ENCODE results near the gene PWWP2B.

PWWP2B gene

DNA sequence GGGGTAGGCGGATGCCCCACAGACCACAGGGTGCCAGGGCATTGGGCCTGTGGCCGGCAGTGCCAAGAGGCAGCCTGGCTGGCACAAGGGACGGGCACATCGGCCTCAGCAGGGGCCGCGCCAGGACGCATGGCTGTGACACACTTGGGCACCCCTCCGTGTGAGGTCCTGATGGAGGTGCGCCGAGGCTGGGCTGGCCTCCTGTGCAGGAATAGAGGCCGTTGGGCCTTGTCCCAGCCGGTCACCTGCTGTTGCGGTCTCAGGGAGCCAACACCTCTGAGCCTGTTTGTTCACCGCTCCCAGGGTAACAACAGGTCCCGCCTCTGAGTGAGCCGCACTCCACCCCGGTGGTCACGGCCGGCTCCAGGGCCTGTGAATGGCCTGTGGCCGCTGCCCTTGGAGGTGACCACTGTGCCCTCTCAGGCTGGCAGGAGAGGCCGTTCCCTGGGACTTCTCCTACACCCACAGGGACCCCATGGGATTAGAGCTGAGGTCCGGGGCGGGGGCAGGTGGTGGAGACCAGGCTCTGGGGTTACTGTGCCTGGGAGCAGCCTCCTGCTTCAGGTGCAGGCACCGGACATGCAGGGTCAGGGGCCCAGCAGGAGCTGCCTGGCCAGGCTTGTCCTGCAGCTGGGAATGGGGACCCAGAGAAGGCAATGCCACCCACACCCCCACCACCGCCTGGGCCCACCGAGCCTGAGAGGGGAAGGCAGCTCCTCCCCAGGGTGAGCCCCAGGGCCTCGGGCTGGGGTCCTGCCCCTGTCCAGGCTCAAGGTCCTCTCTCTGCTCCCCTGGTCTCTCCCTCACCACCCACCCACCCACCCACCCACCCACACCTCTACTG is 12.0 kb downstream of the PWWP2B start:
- DNase-seq: no peak

DNA sequence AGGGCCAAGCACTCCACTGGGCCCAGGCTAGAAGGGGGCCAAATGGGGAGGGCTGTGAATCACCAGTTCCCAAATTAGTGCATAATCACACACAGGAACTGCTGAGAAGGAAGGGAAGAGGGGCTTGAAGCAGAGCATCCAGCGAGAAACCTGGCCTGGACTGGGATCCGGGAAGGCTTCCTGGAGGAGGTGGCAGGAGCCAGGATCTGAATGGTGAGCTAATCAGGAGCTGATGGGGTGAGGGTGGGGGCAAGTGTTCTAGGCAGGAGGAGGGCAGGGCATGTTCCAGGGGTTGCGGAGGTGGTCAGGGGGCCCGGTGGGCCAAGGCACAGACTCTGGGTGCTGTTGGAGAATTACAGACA is 12.6 kb downstream of the PWWP2B start:
- no peak for DNase-seq

DNA sequence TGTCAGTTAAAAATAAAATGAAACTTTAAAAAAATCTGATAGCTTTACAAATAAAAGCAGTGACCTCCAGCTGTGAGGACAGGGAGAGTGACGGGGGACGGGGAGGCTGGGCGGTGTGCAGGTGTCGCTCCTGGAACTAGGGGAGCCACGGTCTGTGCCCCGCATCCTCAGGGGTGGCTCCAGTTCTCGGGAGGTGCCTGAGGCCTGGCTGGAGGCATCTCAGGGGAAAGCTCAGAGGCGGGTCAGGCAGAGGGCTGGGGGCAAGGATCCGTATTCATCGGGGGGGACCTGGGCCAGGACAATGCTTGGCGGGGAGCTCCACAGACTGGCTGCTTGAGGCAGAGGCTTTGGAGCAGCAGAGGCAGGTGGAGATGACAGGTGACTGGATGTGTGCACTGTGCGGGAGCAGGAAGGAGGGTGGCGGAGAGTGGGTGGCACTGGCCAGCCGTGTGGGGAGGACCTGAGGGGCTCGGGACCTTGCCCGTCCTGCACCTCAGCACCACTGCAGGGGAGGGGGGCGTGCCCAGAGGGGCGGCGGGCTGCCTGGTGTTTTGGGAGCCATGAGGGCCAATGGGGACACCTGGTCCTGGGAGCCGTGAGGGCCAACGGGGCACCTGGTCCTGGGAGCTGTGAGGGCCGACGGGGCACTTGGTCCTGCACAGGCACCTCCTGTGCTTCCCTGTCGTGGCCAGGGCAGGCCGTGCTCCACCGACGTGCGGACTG is 13.2 kb downstream of the PWWP2B start:
- no peak for DNase-seq

DNA sequence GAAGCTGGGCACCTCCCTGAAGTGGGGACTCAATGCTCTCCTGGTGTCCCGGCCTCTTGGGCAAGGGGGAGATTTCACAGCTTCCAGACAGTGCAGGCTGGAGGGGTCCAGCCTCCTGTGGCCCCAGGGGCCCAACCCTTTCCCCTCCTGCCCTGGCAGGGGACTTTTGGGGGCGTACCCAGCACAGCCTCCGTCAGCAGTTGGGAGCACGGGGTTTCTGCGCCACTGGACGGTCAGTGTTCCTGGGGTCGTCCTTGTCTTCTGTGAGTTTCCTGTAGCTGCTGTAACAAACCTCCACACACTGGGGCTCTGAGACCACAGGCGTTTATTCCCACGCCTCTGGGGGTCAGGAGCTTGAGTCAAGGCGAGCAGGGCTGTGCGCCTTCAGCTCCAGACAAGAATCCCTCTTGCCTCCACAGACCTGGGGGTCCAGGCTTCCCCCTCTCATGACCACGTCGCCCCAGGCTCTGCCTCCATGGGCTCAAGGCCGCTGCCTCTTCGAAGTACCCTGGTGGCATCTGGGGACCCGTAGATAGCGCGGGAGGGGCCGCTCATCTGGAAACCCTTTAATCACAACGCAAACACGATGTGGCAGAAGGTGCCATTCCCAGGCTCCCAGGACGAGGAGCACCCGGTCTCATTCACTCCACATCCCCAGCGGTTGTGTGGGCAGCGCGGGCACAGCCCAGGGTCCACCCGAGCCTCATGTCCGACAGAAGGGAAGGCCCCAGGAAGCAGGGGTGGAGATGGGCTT is 14.0 kb downstream of the PWWP2B start:
- DNase-seq: no peak

DNA sequence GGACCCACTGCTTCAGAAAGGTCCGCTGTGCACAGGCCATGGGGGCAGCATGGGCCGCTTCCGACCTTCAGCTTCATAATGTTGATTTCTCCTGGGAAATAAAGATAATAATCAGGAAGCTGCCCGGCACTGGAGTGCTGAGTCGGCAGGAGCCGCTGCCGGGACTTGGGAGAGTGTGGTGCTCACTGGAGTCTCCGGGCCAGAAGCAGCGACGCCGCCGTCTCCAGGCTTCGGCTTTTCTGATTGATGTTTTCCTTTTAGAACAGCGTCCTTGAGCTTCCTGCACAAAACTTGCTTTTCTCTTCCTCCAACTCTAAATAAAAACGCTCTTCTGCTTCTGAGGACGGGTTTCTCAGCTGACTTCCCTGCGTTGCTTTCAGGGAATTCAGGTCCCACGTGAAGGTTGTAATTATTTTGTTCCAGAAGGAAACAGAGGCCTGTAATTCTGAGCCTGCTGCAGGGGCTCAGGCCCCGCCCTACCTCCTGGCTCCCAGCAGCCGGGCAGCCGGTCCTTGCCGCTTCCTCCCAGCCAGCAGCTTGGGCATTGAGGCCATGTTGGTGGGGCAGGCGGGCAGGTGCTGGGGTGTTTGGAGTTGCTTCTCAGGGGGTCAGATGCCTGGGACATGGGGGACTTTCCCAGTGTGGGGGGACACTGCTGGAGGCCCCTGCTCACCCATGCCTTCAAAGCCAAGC is 14.7 kb downstream of the PWWP2B start:
- no peak for DNase-seq

DNA sequence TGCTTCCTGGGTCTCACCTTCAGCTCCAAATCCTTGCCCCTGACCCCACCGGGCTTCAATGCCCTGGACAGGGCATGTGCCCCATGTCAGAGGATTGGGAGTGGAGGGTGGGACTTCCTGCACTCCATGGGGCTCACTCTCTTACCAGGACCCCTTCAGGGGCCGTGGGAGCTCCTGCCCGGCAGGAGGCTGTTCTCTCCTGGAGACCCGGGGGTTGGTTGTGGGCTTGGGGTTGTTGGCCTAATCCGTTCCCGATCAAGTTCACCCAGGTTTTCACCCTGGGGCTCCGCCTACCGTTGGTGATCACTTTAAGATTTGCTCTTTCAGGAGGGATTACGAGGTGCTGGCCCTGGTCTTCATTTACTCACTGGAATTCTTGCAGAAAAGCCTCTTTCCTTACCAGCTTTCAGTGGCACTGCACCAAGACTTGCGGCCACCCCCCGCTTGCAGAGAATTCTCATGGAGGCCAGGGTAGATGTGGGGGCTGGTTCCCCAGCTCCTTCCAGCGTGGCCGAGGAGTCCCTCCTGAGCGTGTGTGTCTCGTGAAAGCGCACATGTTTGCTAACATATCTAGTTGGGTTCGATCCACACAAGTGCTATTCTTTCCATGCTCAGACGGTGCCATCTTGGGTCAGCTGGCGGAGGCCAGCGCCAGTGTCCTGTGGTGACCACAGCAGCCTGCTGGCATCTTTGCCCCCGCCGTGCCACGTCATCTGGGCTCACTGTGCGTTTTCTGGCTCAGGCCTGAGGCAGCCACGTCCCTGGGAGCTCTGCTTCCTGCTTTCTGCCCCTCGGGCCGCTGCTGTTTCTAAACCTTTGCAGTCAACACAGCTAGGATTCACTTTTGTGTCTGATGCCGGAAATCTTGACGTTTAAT is 15.6 kb downstream of the PWWP2B start:
- no peak for DNase-seq

DNA sequence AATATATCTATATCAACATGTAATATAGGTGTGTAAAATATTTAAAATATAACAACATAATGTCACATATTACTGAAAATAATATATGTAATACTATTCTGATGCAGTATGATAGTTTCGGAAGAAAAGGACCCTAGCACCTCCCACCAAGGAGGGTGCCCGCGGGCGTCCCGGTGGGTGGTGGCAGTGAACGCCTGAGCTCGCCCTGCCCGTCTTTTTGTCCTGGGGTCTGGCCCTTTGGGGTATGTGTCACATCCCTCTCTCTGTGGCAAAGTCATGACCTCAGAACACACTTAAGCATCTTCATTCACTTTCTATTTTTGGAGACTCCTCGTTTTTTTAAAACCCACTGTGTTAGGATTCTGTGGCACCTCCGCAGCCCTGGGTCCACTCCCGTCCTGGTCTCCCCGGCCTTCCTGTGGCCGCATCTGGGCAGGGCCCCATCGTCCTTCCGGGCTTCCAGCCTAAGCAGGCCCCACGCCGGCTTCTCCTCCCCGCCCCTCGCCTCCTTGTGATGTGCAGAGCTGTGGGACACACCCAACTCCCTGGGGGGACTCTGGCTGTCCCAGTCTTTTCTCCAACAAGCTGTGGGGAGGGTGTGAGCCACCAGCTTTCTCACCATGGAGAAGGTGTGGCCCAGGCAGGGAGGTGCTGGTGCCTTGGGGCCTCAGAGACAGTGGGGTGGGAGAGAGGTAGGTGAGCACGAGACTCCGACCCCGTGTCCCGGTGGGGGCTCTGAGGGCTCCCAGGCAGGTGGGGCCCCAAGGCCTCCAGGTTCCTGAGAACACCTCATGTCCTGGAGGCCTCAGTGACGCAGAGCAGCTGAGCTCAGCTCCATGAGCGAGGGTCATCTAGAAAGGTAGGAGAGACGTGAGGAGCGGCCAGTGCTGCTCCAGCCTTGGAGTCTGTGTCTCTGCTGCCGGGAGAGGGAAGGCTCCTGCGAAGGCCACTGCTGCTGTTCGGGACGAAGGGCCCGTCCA is 16.5 kb downstream of the PWWP2B start:
- DNase-seq: no peak

DNA sequence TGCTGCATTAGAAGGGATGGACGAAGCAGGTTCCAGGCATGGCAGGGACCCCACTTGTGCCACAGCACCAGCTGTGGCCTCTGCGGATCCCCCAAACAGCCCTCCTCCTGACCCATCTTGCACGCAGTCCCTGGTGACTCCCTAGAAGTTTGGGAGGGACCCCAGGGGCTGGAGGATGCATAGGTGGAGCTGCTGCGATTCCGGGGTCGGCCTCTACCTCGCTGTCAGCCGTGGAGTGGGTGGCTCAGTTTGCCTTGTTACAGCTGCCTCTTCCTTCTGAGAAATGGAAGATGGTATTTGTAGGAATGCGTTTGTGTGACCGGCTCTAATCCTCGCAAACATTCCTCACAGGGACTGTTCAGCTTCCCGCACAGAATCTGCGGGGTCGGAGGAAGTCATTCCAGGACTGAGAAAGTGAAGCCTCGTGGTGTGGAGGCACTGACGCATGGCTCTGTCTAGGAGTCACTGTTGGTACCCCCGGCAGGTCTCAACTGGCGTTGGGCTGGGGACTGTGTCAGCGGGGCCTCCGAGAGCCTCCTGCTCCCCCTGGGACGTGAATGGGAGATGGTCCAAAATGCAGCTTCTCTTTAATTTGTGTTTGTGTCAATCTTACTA is 17.5 kb downstream of the PWWP2B start:
- no peak for DNase-seq

DNA sequence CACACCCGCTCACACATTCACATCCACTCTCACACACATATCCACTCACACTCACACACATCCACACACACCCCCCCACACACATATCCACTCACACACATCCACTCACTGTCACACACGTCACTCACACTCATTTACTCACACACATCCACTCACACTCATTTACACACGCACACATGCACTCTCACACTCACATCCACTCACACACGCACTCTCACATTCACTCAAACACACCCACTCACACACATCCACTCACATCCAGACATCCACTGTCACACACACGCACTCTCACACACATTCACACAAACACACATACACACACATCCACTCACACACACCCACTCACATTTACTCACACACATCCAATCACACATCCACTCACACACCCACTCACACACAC is 18.3 kb downstream of the PWWP2B start:
- no peak for DNase-seq

DNA sequence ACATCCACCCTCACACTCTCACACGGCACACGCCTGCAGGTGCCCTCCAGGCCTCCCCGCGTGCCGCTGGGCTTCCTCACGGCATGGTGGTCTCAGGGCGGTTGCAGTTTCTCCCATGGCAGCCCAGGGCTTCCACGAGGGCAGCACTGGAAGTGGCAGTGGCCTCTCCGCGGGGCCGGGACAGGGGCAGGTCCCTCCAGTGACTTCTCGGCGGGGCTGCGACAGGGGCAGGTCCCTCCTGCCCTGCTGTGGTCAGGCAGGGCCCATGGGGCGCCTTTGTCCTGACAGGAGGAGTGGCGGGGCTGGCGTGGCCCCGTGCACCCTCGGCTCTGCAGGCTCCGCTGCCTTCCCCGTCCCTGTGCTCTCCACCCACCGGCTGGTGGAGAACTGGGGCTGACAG is 19.0 kb downstream of the PWWP2B start:
- no peak for DNase-seq

DNA sequence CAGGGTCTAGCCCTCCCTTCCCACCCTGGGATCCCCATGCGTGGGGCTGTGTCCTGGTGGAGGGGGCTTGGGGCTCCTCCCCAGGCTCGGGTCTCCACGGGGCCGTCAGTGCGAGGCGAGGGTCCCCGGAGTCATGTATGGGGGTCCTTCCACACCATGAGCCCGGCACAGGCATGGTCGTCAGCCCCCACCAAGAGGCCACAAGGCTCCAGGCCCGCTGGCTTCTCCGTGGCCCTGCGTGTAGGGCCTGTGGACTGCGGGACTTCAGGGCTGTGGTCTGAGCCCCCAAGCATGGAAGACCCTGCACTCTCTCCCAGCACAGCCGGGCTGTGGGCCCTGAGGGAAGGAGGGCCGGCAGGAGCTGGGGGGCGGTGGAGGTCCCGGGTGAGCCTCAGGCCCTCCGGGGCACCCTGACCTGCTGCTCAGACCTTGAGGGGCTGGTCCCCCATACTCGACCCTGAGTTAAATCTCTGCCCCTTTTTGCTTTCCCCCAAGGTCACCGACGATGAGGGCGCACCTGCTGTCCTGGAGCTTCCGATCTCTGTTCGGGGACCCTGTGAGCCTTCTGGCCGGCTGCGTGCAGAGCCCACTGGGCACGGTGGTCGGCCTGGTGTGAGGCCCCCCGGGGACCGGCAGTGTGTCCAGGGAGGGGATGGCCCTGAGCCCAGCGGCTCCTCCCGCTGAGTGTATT is 19.7 kb downstream of the PWWP2B start:
- no peak for DNase-seq

DNA sequence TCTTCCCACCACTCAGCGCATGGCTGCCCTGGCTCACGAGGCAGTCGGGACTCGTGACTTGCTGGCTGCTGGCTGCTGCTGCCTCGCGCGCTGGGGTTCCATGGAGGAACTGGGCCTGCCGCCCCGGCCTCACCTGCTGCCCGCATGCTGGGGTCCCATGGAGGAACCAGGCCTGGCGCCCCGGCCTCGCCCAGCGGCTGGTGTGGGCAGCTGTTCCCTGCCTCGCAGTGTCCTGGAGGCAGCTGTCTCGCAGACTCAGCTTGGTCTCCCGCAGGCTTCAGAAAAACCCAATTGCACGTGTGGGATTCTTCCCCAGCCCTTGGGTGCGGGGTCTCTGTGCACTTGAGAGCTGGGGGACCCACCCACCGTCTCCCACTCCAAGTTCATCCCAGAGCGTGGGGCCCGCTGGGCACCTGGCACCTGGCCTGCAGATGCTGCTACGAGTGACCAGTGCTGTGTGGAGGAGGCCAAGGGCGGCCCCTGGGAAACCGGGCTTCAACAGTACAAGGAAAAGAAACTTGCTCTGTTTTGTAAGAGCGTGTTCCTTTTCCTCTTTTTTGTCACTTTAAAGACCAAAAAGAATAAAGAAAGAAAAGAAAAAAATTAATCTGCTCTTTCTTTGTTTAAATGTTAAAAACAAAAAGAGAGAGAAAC is 20.4 kb downstream of the PWWP2B start:
- DNase-seq: no peak

DNA sequence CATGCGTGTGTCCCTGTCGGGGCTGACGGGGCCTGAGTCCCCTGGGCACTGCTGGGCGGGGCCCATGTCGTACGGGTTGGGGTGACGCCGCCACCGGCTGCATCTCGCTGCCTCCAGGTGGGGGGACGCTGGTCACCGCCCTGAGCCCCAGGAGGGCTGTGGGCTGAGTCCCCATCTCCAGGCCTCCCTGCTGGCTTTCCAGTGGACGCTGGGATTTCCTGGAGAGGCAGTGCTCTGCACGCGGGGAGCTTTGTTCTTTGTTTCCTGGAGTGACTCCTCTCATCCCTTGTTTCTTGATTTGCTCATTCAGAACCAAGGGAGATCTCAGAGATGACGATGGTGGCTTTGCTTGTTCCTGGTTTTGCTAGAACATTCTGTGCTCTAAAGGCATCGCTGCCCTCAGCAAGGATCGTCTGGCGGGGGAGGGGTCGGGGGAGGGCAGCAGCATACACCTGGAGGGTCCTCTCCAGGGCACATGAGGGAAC is 21.0 kb downstream of the PWWP2B start:
- no peak for DNase-seq

DNA sequence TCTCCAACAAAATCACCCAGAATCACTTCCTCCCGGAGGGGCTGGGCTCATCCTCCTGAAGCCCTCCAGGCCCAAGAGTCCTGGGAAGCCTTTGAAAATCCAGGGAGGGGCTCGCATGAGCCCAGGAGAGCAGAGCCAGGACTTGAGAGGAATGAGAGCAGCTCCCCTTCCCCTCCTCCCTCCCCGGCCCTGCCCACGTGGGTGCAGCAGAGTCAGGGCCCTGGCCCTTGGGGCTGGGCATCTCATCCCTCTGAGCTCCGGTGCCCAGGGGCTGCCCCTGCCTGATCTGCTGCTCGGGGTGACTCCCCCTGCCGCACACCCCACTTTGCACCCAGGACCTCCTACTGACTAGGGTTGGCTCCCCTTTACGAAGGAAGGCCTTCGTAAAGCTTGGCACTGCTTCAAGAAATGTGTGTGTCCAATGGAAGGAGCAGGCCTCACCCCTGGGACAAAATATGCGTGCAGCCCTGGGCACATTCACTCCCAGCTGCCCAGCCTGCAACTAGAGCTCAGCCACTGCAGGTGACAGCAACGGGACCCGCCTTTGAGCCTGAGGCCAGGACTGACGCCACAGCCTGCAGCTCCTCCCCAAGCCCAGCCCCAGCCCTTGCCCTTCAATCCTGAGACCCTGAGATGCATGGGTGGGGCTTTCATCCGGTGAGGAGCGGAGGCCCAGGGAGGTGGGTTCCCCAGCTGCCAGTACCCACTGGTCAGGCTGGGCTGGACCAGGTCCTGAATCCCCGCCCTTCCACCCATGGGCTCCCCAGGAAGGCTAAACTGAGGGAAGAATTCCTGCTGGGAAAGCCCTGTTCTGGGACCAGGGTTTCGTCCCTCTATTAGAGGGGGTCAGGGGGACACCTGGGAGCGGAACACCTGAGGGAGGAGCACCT is 21.8 kb downstream of the PWWP2B start:
- no peak for DNase-seq

DNA sequence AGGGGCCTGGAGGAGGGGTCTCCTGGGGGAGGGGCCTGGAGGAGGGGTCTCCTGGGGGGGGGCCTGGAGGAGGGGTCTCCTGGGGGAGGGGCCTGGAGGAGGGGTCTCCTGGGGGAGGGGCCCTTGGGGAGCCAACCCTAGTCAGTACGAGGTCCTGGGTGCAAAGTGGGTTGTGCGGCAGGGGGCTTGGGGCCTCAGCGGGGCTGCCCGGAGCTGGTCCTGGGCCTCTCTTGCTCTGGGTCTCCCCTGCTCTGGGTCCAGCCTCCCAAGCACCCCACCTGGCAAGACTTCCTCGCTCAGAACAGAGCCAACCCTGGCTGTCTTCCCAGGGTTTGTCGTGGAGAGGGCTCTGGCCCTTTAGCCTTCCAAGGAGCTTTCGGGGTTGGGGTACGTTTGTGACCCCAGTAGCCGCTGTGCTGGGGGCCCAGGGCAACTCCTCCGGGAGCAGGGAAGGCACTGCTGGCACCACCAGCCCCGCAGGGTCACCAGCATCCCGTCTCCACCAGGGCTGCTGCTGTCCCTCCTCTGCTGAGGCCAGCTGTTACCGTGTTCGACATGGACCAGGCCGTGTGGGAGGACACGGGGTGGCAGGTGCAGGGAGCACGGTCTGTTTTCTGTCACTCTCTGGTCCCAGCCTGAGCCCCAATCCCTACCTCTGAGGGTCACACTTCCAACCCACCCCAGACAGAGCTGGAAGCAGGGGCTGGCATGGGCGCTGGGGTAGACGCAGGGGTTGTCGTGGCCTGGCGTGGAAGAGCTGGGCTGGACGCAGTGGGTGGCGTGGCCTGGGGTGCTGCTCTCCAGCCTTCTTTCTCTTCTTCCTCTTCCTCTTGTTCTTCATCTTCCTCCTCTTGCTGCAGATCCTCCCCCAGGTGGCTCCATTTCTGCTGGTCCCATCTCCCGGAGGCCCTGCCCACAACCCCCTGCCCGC is 22.8 kb downstream of the PWWP2B start:
- DNase-seq: no peak

DNA sequence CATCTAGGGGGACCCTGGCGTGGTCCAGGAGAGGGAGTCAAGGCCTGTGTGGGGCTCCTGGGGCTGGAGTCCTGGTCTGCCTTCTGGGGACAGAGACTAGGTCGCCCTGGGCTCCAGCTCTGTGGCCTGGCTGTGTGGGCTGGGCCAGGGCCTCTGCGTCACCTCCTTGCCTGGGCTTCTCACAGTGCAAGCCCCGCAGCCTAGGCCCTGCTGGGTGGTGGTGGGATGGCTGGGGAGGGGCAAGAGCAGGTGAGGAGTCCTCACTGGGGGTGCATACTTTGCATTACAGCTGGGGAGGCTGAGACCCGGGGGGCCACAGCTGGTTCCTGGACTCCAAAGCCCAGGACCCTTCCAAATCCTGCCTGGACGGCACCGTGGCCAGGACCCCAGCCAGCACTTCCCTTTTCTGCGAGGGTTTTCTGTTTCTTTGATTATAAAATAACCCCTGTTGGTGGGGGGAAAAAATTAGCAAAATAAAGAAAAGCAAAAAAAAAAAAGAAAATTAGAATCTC is 23.5 kb downstream of the PWWP2B start:
- no peak for DNase-seq
